OCI-LY1 (cell line): ENCODE data around the gene HOXA10.

Source experiments
- H2AFZ ChIP-seq: fragments of 200-600 bp; sonication (generic), shearing (Covaris generic); 2 replicates; pipeline ENCODE4 v1.6.0; 2014; ENCODE audit warnings: antibody characterized with exemption, mild to moderate bottlenecking, low read length
- H3F3A ChIP-seq: fragments of 200-600 bp; sonication (generic), shearing (Covaris generic); 2 replicates; pipeline ENCODE4 v1.6.0; 2014; ENCODE audit warnings: mild to moderate bottlenecking, antibody characterized with exemption, low read length, moderate library complexity; ENCODE audit not compliant: insufficient read depth
- H3K27ac ChIP-seq: fragments of 200-600 bp; sonication (generic); 2 replicates; pipeline ENCODE4 v1.5.1; 2014; ENCODE audit warnings: low read length, mixed run types, mild to moderate bottlenecking, low read depth; ENCODE audit not compliant: poor library complexity, severe bottlenecking
- H3K27me3 ChIP-seq: fragments of 200-600 bp; sonication (generic); 2 replicates; pipeline ENCODE4 v1.6.0; 2014; ENCODE audit warnings: antibody characterized with exemption, mild to moderate bottlenecking, low read length, moderate library complexity; ENCODE audit not compliant: insufficient read depth
- H3K36me3 ChIP-seq: fragments of 200-600 bp; sonication (generic); 2 replicates; pipeline ENCODE4 v1.6.1; 2014; ENCODE audit warnings: mild to moderate bottlenecking, antibody characterized with exemption, low read length, moderate library complexity, mixed read lengths; ENCODE audit not compliant: insufficient read depth
- H3K4me1 ChIP-seq: fragments of 200-600 bp; sonication (generic); 2 replicates; pipeline ENCODE4 v1.5.1; 2014; ENCODE audit warnings: mild to moderate bottlenecking, low read length, moderate library complexity; ENCODE audit not compliant: insufficient read depth, severe bottlenecking
- H3K4me2 ChIP-seq: fragments of 200-600 bp; sonication (generic), shearing (Covaris generic); 2 replicates; pipeline ENCODE4 v1.6.1; 2014; ENCODE audit warnings: low read length
- H3K4me3 ChIP-seq: fragments of 200-600 bp; sonication (generic); 2 replicates; pipeline ENCODE4 v1.5.1; 2014; ENCODE audit warnings: low read length, low read depth, mild to moderate bottlenecking, mixed read lengths; ENCODE audit not compliant: poor library complexity, severe bottlenecking
- H3K79me2 ChIP-seq: fragments of 200-600 bp; shearing (Covaris generic); 2 replicates; pipeline ENCODE4 v1.6.1; 2016; ENCODE audit warnings: mixed run types, low read length, mixed read lengths; ENCODE audit not compliant: insufficient read depth
- H3K9ac ChIP-seq: fragments of 200-600 bp; sonication (generic), shearing (Covaris generic); 2 replicates; pipeline ENCODE4 v1.6.1; 2014; ENCODE audit warnings: mild to moderate bottlenecking, low read length, mixed read lengths
- H3K9me2 ChIP-seq: fragments of 200-600 bp; sonication (generic), shearing (Covaris generic); 2 replicates; pipeline ENCODE4 v1.6.1; 2014; ENCODE audit warnings: low read depth, mild to moderate bottlenecking, low read length, mixed read lengths
- H3K9me3 ChIP-seq: fragments of 200-600 bp; shearing (Covaris generic); 2 replicates; pipeline ENCODE4 v1.6.1; 2014; ENCODE audit warnings: low read length, mixed read lengths
- H4K20me1 ChIP-seq: fragments of 200-600 bp; sonication (generic), shearing (Covaris generic); 2 replicates; pipeline ENCODE4 v1.6.0; 2016; ENCODE audit warnings: mild to moderate bottlenecking, low read length; ENCODE audit not compliant: insufficient read depth
- EZH2 ChIP-seq: fragments of 200-600 bp; sonication (generic), shearing (Covaris generic); IDR thresholded peaks from 2 replicates; pipeline ENCODE4 v1.8.0; 2017; ENCODE audit warnings: borderline replicate concordance, mixed run types, mild to moderate bottlenecking, antibody characterized with exemption, low read length, moderate library complexity, mixed read lengths
- TF ChIP-seq, protein P1 (sequence below): fragments of 200-600 bp; sonication (generic), shearing (Covaris generic); IDR thresholded peaks from 2 replicates; pipeline ENCODE4 v1.5.1; 2017; ENCODE audit warnings: mild to moderate bottlenecking, antibody characterized with exemption, low read length, moderate library complexity, mixed read lengths

The HOXA10 gene

DNA sequence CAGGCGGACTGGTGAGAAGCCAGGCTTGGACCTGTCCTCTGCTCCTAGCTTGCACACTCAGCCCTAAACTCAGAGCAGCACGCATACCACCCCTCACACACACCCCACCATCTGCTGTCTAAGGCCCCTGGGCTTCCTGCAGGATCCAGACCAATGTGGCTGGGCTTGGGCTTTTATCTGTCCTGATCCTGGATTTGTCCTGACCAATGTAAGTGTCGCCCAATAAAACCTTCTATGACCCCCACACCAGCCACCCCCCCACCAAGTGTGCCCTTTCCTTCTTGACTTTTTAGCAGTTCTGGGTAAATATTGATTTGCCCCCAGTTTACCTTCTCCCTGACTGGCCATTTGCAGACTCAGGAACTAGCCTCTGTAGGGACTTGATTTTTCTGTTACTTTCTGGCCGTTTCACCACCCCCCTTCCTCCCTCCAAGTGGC lies 27.5 kb upstream of the HOXA10 start:
- no peak overlapping the region for H3K27ac ChIP-seq
- H4K20me1 ChIP-seq = no peaks in the 10 kb centered on the region
- H3K9ac ChIP-seq = no peak overlapping the region
- H3K9me2 ChIP-seq = no peaks in the 10 kb centered on the region
- peaks cover 32% of the 10 kb centered on the region for H3K4me1 ChIP-seq
- no peaks in the 10 kb centered on the region for H3K36me3 ChIP-seq
- no peaks in the 10 kb centered on the region for H3K79me2 ChIP-seq
- no peaks in the 10 kb centered on the region for H3K9me3 ChIP-seq
- H3K4me3 ChIP-seq = peak overlapping the region; percentile 69
- no peaks in the 10 kb centered on the region for H3F3A ChIP-seq
- no peak overlapping the region for H2AFZ ChIP-seq
- H3K4me2 ChIP-seq = peak overlapping the region; percentile 86
- TF ChIP-seq EZH2 = no peak
- TF ChIP-seq, protein P1, sequence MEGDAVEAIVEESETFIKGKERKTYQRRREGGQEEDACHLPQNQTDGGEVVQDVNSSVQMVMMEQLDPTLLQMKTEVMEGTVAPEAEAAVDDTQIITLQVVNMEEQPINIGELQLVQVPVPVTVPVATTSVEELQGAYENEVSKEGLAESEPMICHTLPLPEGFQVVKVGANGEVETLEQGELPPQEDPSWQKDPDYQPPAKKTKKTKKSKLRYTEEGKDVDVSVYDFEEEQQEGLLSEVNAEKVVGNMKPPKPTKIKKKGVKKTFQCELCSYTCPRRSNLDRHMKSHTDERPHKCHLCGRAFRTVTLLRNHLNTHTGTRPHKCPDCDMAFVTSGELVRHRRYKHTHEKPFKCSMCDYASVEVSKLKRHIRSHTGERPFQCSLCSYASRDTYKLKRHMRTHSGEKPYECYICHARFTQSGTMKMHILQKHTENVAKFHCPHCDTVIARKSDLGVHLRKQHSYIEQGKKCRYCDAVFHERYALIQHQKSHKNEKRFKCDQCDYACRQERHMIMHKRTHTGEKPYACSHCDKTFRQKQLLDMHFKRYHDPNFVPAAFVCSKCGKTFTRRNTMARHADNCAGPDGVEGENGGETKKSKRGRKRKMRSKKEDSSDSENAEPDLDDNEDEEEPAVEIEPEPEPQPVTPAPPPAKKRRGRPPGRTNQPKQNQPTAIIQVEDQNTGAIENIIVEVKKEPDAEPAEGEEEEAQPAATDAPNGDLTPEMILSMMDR = no peak
- H3K27me3 ChIP-seq = peaks cover 5% of the 10 kb centered on the region; the same call in 1 of the 2 replicates

DNA sequence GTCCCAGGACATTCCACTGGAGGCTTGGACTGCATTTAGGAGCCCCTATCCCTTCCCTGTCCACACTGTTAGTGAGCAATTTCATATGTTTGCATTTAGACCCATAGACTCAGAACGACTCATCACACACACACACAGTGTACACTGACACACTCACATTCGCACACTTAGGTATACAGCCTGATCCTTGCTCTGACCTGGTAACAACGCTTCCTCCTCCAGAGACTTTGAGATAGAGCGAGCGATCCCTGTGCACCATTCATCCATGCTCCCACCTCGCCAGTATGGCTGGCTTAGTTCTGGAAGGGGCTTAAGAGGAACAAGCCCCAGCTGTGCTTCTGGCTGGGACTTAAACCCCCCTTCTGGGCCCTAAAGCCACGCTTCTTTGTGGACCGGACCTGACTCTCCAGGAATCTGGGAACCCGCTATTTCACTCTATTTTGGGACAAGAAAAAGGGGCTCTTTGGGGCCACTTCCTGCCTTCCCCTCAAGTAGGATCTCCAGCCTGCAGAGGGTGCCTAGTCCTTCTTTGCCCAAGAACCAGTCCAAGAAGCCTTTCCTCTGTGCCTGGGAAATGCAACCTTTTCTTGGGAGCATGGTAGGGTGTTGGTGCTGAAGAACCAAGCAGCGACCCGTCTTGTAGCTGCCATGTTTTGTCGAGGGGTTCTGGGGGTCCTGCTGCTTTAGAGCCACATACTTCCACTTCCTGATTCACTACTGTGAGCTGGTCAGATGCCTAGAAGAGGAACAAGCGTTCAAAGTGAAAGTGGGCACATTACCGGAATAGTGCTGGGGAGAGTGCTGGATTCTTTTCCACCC lies 26.9 kb upstream of the HOXA10 start:
- H3K27me3 ChIP-seq = peaks cover 4% of the 10 kb centered on the region; the same call in 1 of the 2 replicates
- H2AFZ ChIP-seq = 0 out of 2 replicates have a peak overlapping the region, but pooled peaks have one; percentile 12
- H3K27ac ChIP-seq = no peak overlapping the region
- H3K9me3 ChIP-seq = no peaks in the 10 kb centered on the region
- peak overlapping the region; percentile 86 for H3K4me2 ChIP-seq
- TF ChIP-seq EZH2 = no peak
- TF ChIP-seq, protein P1 = no peak
- H3K4me3 ChIP-seq = peak overlapping the region; percentile 69
- H4K20me1 ChIP-seq = no peaks in the 10 kb centered on the region
- no peaks in the 10 kb centered on the region for H3K9me2 ChIP-seq
- H3K36me3 ChIP-seq = no peaks in the 10 kb centered on the region
- H3F3A ChIP-seq = no peaks in the 10 kb centered on the region
- H3K79me2 ChIP-seq = no peaks in the 10 kb centered on the region
- H3K9ac ChIP-seq = peak overlapping the region; percentile 54; the same call in 1 of the 2 replicates
- H3K4me1 ChIP-seq = peaks cover 36% of the 10 kb centered on the region

DNA sequence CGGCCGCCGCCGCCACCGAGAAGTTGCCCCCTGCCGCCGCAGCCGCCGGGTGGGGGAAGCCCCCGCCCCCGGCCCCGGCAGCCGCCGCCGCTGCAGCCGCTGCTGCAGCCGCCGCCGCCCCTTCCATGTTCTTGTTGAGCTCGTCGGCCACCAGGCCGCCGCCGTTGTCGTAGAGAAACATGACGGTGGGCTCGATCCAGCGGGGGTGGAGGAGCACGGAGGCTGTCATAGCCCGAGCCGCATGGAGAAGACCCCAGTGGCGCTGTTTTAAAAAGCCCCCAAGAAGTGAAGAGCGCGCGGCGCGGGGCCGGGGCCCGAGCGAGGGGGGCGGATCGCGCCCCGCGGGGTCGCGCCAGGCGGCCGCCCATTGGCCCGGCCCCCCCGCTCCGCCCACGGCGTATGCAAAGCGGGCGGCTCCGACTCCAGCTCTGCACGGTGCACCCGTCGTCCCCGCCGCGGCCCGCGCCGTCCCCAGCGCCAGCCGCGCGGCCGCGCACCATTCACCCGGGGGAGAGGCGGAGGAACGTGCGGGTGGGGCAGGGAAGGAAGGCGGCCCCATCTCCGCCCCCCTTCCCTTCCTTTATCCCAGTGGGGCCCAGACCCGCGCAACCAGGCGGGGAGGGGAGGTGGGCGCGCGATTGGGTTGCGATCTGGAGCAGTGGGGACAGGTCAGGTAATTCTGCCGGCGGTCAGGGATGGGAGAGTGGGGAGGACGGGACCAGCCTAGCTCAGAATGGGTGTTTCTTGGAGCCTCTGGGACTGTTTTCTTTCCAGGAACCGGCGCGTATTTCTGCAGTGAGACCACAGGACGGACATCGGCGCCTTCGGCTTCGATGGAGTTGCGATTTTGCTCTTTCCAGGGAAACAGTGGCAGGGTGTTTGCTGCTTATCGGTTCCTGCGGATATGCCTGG lies 26.0 kb upstream of the HOXA10 start, which contains the start of gene HOXA13:
HOXA13 (minus strand) TSS at position 243 of the 912 bp plus-strand sequence; CDS start at position 229, 14 bp downstream.
- no peak within 1 kb of the TSS for H3K27ac ChIP-seq
- peak within 1 kb of the TSS; percentile 58 for H3K9ac ChIP-seq

More for the DNA sequence above, 26.0 kb upstream of the HOXA10 start, which contains the start of gene HOXA13:
- Histone ChIP-seq H3K27me3 (no peaks in the 10 kb centered on the region; the same call in 1 of the 2 replicates), H3K9me3 (no peaks in the 10 kb centered on the region), H2AFZ (peak within 1 kb of the TSS; percentile 82; the same call in 1 of the 2 replicates), H4K20me1 (no peaks in the 10 kb centered on the region), H3K4me3 (peak within 1 kb of the TSS; percentile 69), H3K9me2 (no peaks in the 10 kb centered on the region), H3K36me3 (no peaks in the 10 kb centered on the region), H3K79me2 (no peaks in the 10 kb centered on the region), H3K4me1 (peaks cover 36% of the 10 kb centered on the region), H3K4me2 (peak within 1 kb of the TSS; percentile 86), H3F3A (no peaks in the 10 kb centered on the region)
- TF ChIP-seq, protein P1 = no peak
- TF ChIP-seq EZH2 = no peak
